ENCODE data around the gene CTBP1.

- TF ChIP-seq POLR2A (IDR thresholded peaks at IDR 0.05; ENCODE audit: low read length) (no peak), GATA1 (IDR thresholded peaks at IDR 0.05; ENCODE audit: low read depth, low read length) (no peak)
These were observed 28.4 kb downstream of the CTBP1 start for GRCh38 chr4:1220566-1220965.

All from erythroblast (primary cell).